Testis (tissue), 3 donors: ENCODE results near the gene SEMA3C. TPM values are rescaled to one million over a fixed set of nuclear protein-coding genes. Genes with fewer than 3 reads are reported as not detected.

Experiments used
- DNase-seq: peaks from one replicate; pipeline ENCODE4 v3.0.0-alpha.2; 2019
- H3K27ac ChIP-seq, 2 donors: fragments of 200-600 bp; sonication (generic); one replicate each; pipeline ENCODE4 v1.5.1; 2019
- H3K27me3 ChIP-seq: fragments of 200-600 bp; sonication (generic); one replicate; pipeline ENCODE4 v1.5.1; 2019
- H3K36me3 ChIP-seq: fragments of 200-600 bp; sonication (generic); one replicate; pipeline ENCODE4 v1.5.1; 2017; ENCODE audit warnings: low read depth; ENCODE audit errors: missing control alignments
- H3K4me1 ChIP-seq: fragments of 200-600 bp; sonication (generic); one replicate; pipeline ENCODE4 v1.5.1; 2019
- H3K4me3 ChIP-seq, 2 donors: fragments of 200-600 bp; sonication (generic); one replicate each; pipeline ENCODE4 v1.5.1; 2017 to 2019
- H3K9me3 ChIP-seq: fragments of 200-600 bp; sonication (generic); one replicate; pipeline ENCODE4 v1.5.1; 2017
- CTCF ChIP-seq, 3 experiments: fragments of 450-650 bp in 2 of 3; fragments of 200-600 bp in 1 of 3; sonication (generic) in 1 of 3; IDR thresholded peaks; one replicate each; pipeline ENCODE4 v1.5.1; 2016 to 2019; ENCODE audit warnings: antibody characterized with exemption in 3 of 3, mild to moderate bottlenecking in 2 of 3, moderate library complexity in 1 of 3
- POLR2A ChIP-seq: fragments of 450-650 bp; IDR thresholded peaks from one replicate; pipeline ENCODE4 v1.6.1; 2017; ENCODE audit warnings: antibody characterized with exemption, mild to moderate bottlenecking, moderate library complexity
- WGBS, 2 donors: methylation state at CpG; one replicate each; pipeline ENCODE4 v1.1.5; 2018; 5-methylcytosine and 5-hydroxymethylcytosine counted together
- intact Hi-C: fragments of 100-400 bp; cut with DNase I; formaldehyde crosslinking; loops from one replicate; pipeline ENCODE4 v1.15.1; 2023; ENCODE audit warnings: low total_unique reads
- polyA plus RNA-seq: library from polyadenylated mRNA; stranded (reverse); fragments of 350-450 nt; fragmentation: Illumina TruSeq; extraction: RNeasy Lipid Tissue Mini Kit (QIAGEN cat#74804); gene quantifications from one replicate; pipeline ENCODE4 v1.2.3, GENCODE V29; 2014; ENCODE audit warnings: low read depth, low replicate concordance; ENCODE audit not compliant: insufficient read depth
- total RNA-seq, 2 donors: library from RNA; depleted of rRNA; stranded (reverse); fragments of >200 nt; gene quantifications; one replicate each; pipeline ENCODE4 v1.2.3, GENCODE V29; 2016

The SEMA3C gene
- total and polyA plus RNA-seq, 3 donors from 2014 or later, result 23.1 to 113 (median 78.8) TPM

GRCh38 chr7:80843018-80843677, 75.7 kb downstream of the SEMA3C start:
- H3K4me3 ChIP-seq, result no peak overlapping the region
- no peaks in the 10 kb centered on the region for H3K27me3 ChIP-seq
- TF ChIP-seq CTCF (IDR thresholded peaks at IDR 0.05) (no peak), POLR2A (no peak)
- no peaks in the 10 kb centered on the region for H3K36me3 ChIP-seq
- DNase-seq, result no peak
- no peak overlapping the region for H3K27ac ChIP-seq
- intact Hi-C loops, result no loop called here
- H3K4me1 ChIP-seq, result no peaks in the 10 kb centered on the region
- no peaks in the 10 kb centered on the region for H3K9me3 ChIP-seq
- WGBS, 2 donors, result 63 to 73% methylated on average over 2 of the region's 2 CpGs

- Histone ChIP-seq H3K9me3 (no peaks in the 10 kb centered on the region), H3K4me3 (no peak overlapping the region), H3K27ac (no peak overlapping the region), H3K36me3 (no peaks in the 10 kb centered on the region), H3K27me3 (no peaks in the 10 kb centered on the region), H3K4me1 (no peaks in the 10 kb centered on the region)
- DNase-seq, result no peak
- 75 to 78% methylated on average over 4 of the region's 4 CpGs for WGBS, 2 donors
- TF ChIP-seq POLR2A (no peak), CTCF (IDR thresholded peaks at IDR 0.05) (no peak)
- intact Hi-C loops, result no loop called here
These were observed 76.6 kb downstream of the SEMA3C start for GRCh38 chr7:80842022-80842790.

DNA sequence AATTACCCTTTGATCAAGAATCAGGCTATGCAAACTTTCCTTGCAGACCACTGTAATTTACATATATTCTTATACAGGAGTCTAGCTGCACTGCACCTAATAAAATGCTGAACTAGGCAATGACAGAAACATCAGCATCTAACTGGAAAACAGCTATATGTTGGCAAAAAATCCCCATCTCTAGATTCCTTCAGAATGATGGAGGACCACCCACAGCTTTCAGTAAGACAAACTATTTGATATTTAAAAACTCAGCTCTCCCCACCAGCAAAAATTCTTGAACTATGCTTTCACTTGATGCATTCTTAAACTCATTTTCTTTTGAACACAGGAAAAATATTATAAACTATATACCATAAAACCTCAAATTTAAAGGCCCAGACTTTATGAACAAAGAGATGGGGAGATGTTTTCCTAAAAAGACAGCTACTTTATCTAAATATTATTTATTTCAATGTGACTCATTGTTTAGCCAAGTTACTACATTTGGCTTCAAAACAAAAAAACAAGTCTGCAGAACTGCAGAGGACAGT, 77.4 kb downstream of the SEMA3C start:
- DNase-seq, result no peak
- no peaks in the 10 kb centered on the region for H3K4me1 ChIP-seq
- H3K36me3 ChIP-seq, result no peaks in the 10 kb centered on the region
- no peak overlapping the region for H3K27ac ChIP-seq
- H3K27me3 ChIP-seq, result no peaks in the 10 kb centered on the region
- no peaks in the 10 kb centered on the region for H3K9me3 ChIP-seq
- intact Hi-C loops, result no loop called here
- TF ChIP-seq POLR2A (no peak), CTCF (IDR thresholded peaks at IDR 0.05) (no peak)
- H3K4me3 ChIP-seq, result no peak overlapping the region

- no peak overlapping the region for H3K4me3 ChIP-seq
- H3K9me3 ChIP-seq, result no peaks in the 10 kb centered on the region
- DNase-seq, result no peak
- TF ChIP-seq CTCF (IDR thresholded peaks at IDR 0.05) (no peak), POLR2A (no peak)
- no peaks in the 10 kb centered on the region for H3K4me1 ChIP-seq
- 99 to 100% methylated on average over 2 of the region's 2 CpGs for WGBS, 2 donors
- H3K27me3 ChIP-seq, result no peaks in the 10 kb centered on the region
- H3K36me3 ChIP-seq, result no peaks in the 10 kb centered on the region
- H3K27ac ChIP-seq, result no peak overlapping the region
- intact Hi-C loops, result no loop called here
These were observed 78.2 kb downstream of the SEMA3C start for GRCh38 chr7:80840681-80841080.
